PC-9 (cell line): ENCODE measurements around the gene RFT1. TPM values are rescaled to one million over a fixed set of nuclear protein-coding genes. Genes with fewer than 3 reads are reported as not detected.

Experiments
- BruUV-seq: library from RNA; stranded (reverse); fragments of 400-500 nt; replicated peaks from 2 replicates; lab custom pipeline; 2021; lab: Mats Ljungman, UMichigan
- CTCF ChIA-PET: fragments of 300-600 bp; sonication (Branson Sonifier 250); formaldehyde crosslinking; loops from one replicate; lab custom pipeline; 2022; ENCODE audit warnings: antibody characterized with exemption; lab: Charles Lee
- POLR2A ChIA-PET: fragments of 300-600 bp; sonication (Branson Sonifier 250); formaldehyde crosslinking; loops from one replicate; lab custom pipeline; 2022; ENCODE audit warnings: antibody characterized with exemption; ENCODE audit not compliant: unreplicated experiment; lab: Charles Lee
- DNase-seq, 2 experiments: peaks; one replicate each; pipeline versions ENCODE4 v3.0.0 to v3.0.0-alpha.2; 2015 to 2022; ENCODE audit warnings: mixed read lengths in 1 of 2
- H2AFZ ChIP-seq: fragments of 200-600 bp; sonication (generic); 2 replicates; pipeline ENCODE4 v1.8.1; 2017; ENCODE audit warnings: antibody characterized with exemption
- H3F3A ChIP-seq: fragments of 200-600 bp; sonication (generic); 2 replicates; pipeline ENCODE4 v1.8.1; 2017; ENCODE audit warnings: antibody characterized with exemption, mild to moderate bottlenecking, low read depth; ENCODE audit not compliant: insufficient read depth
- H3K27ac ChIP-seq: fragments of 200-600 bp; sonication (generic); 2 replicates; pipeline ENCODE4 v1.6.1; 2016; ENCODE audit warnings: mixed run types
- H3K27me3 ChIP-seq: fragments of 200-600 bp; sonication (generic); 2 replicates; pipeline ENCODE4 v1.6.1; 2016; ENCODE audit warnings: low read depth, mixed run types; ENCODE audit not compliant: insufficient read depth
- H3K36me3 ChIP-seq: fragments of 200-600 bp; sonication (generic); 2 replicates; pipeline ENCODE4 v1.6.1; 2016; ENCODE audit warnings: low read depth, mixed run types
- H3K4me1 ChIP-seq: fragments of 200-600 bp; sonication (generic); replicated peaks from 2 replicates; pipeline ENCODE4 v1.6.1; 2016; ENCODE audit warnings: mixed run types; ENCODE audit not compliant: insufficient read depth
- H3K4me2 ChIP-seq: fragments of 200-600 bp; sonication (generic); 2 replicates; pipeline ENCODE4 v1.6.1; 2017; ENCODE audit warnings: mixed run types
- H3K4me3 ChIP-seq: fragments of 200-600 bp; sonication (generic); 2 replicates; pipeline ENCODE4 v1.6.1; 2016; ENCODE audit warnings: mixed run types
- H3K79me2 ChIP-seq: fragments of 200-600 bp; sonication (generic); 2 replicates; pipeline ENCODE4 v1.6.1; 2017; ENCODE audit warnings: low read depth, mixed run types
- H3K9me2 ChIP-seq: fragments of 200-600 bp; sonication (generic); 2 replicates; pipeline ENCODE4 v1.8.1; 2017; ENCODE audit warnings: mild to moderate bottlenecking; ENCODE audit not compliant: insufficient read depth
- H3K9me3 ChIP-seq: fragments of 200-600 bp; sonication (generic); 2 replicates; pipeline ENCODE4 v1.8.1; 2016; ENCODE audit warnings: low read depth; ENCODE audit not compliant: insufficient read depth
- H4K20me1 ChIP-seq: fragments of 200-600 bp; sonication (generic); 2 replicates; pipeline ENCODE4 v1.8.1; 2017; ENCODE audit not compliant: insufficient read depth
- CTCF ChIP-seq: fragments of 200-600 bp; sonication (generic); conservative IDR thresholded peaks from 2 replicates; pipeline ENCODE4 v1.6.1; 2017; ENCODE audit warnings: mixed run types, antibody characterized with exemption, mild to moderate bottlenecking, moderate library complexity
- EZH2 ChIP-seq: fragments of 200-600 bp; sonication (generic); IDR thresholded peaks from 2 replicates; pipeline ENCODE4 v1.8.0; 2017; ENCODE audit warnings: antibody characterized with exemption, low read depth
- intact Hi-C: fragments of 100-400 bp; cut with micrococcal nuclease; formaldehyde crosslinking; loops from one replicate; pipeline ENCODE4 v1.10.0; 2022; ENCODE audit not compliant: unreplicated experiment
- total RNA-seq: library from RNA; stranded (reverse); gene quantifications from 2 replicates; pipeline ENCODE4 v1.2.3, GENCODE V29; 2021

RFT1 gene
- total RNA-seq, 1 experiment from 2014 or later, result 31.0 TPM

DNA sequence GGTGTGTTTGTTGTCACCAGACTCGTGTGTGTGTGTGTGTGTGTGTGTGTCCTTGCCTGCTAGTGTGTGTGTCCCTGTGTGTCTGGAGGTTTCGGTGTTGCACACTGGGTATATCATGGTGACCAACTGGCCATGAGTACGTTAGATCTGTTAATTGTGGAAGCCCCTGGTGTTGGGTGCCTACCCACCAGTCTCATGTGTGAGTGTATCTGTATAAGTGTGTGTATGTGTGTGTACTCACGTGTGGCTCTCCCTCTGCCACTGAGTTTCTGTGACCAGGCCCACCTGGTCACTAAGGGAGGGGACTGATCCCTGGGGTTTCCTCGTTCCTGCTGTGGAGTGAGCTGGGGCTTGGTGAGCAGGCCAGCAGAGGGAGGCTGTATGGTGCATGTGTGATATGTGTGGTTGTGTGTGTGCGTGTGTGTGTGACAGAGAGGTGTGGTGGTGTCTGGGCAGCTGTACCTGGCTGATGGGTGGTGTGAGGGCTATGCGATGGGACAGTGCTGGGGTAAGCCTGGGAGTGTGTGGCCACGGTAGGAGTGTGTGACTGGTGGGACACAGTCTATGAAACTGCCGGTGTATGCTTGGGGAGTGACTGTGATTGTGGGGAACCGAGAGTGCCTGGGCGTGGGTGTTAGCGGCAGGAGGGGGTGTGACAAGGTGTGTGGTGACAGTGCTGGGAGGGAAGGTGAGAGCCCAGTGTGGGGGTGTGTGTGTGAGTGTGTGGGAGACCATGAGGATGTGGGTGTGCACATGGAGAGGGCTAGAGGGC, 32.6 kb upstream of the RFT1 start:
- H3K36me3 ChIP-seq, result no peaks in the 10 kb centered on the region
- H3K79me2 ChIP-seq, result peaks cover 40% of the 10 kb centered on the region
- BruUV-seq, result TSS peak; percentile 28
- no peak for TF ChIP-seq CTCF
- no peak for TF ChIP-seq EZH2
- H3F3A ChIP-seq, result peaks cover 6% of the 10 kb centered on the region; the same call in 1 of the 2 replicates
- ChIA-PET POLR2A (no interaction called here), CTCF (no interaction called here)
- H3K4me2 ChIP-seq, result peak overlapping the region; percentile 90
- no peak overlapping the region for H2AFZ ChIP-seq
- no peak overlapping the region for H3K27ac ChIP-seq
- peaks cover 5% of the 10 kb centered on the region; the same call in 1 of the 2 replicates for H4K20me1 ChIP-seq
- DNase-seq, result no peak
- H3K9me3 ChIP-seq, result no peaks in the 10 kb centered on the region
- H3K4me1 ChIP-seq, result peaks cover 37% of the 10 kb centered on the region
- H3K9me2 ChIP-seq, result no peaks in the 10 kb centered on the region
- intact Hi-C loops, result no loop called here
- H3K27me3 ChIP-seq, result no peaks in the 10 kb centered on the region
- H3K4me3 ChIP-seq, result peak overlapping the region; percentile 84; the same call in 1 of the 2 replicates

GRCh38 chr3:53161820-53162671, 31.8 kb upstream of the RFT1 start:
- Histone ChIP-seq H3K27me3 (no peaks in the 10 kb centered on the region), H2AFZ (no peak overlapping the region), H3F3A (peaks cover 6% of the 10 kb centered on the region; the same call in 1 of the 2 replicates), H3K36me3 (no peaks in the 10 kb centered on the region), H4K20me1 (peaks cover 5% of the 10 kb centered on the region; the same call in 1 of the 2 replicates), H3K79me2 (peaks cover 40% of the 10 kb centered on the region), H3K9me3 (no peaks in the 10 kb centered on the region), H3K4me1 (peaks cover 46% of the 10 kb centered on the region), H3K4me3 (peak overlapping the region; percentile 84; the same call in 1 of the 2 replicates), H3K4me2 (peak overlapping the region; percentile 90), H3K27ac (no peak overlapping the region), H3K9me2 (no peaks in the 10 kb centered on the region)
- CTCF ChIA-PET, result no interaction called here
- POLR2A ChIA-PET, result no interaction called here
- DNase-seq, result no peak
- intact Hi-C loops, result loop anchor here (2.0 kb wide), 1 partner anchor 109 kb away; no protein-coding TSS in a partner anchor
- TF ChIP-seq CTCF (no peak), EZH2 (no peak)
- BruUV-seq, result no TSS peak

GRCh38 chr3:53161450-53161819, 31.2 kb upstream of the RFT1 start:
- TF ChIP-seq EZH2 (no peak), CTCF (no peak)
- no TSS peak for BruUV-seq
- Histone ChIP-seq H2AFZ (peak overlapping the region; percentile 79), H3K4me3 (peak overlapping the region; percentile 84), H3K36me3 (no peaks in the 10 kb centered on the region), H3K27me3 (no peaks in the 10 kb centered on the region), H4K20me1 (peaks cover 5% of the 10 kb centered on the region; the same call in 1 of the 2 replicates), H3F3A (peaks cover 6% of the 10 kb centered on the region; the same call in 1 of the 2 replicates), H3K79me2 (peaks cover 40% of the 10 kb centered on the region), H3K9me3 (no peaks in the 10 kb centered on the region), H3K27ac (no peak overlapping the region), H3K4me1 (peaks cover 52% of the 10 kb centered on the region), H3K4me2 (peak overlapping the region; percentile 90), H3K9me2 (no peaks in the 10 kb centered on the region)
- ChIA-PET CTCF (no interaction called here), POLR2A (no interaction called here)
- no peak for DNase-seq
- intact Hi-C loops, result loop anchor here (2.0 kb wide), 1 partner anchor 109 kb away; no protein-coding TSS in a partner anchor
